ENCODE data around the gene FLYWCH1. TPM values are rescaled to one million over a fixed set of nuclear protein-coding genes. Genes with fewer than 3 reads are reported as not detected.

FLYWCH1 gene
- total RNA-seq, 6 experiments from 2014 or later: 30.3 to 34.9 (median 33.7) TPM

GRCh38 chr16:2996298-2996697 is 84.6 kb downstream of the FLYWCH1 start:
- H3K27ac Mint-ChIP-seq: no peak overlapping the region
- H3K9me3 Mint-ChIP-seq: no peaks in the 10 kb centered on the region
- H3K4me3 Mint-ChIP-seq: no peak overlapping the region
- H3K27me3 Mint-ChIP-seq (ENCODE audit: insufficient read depth): peaks cover 18% of the 10 kb centered on the region
- DNase-seq: no peak
- H3K36me3 Mint-ChIP-seq (ENCODE audit: low read depth): no peaks in the 10 kb centered on the region
- no peak for TF ChIP-seq CTCF (IDR thresholded peaks at IDR 0.05)
- no peaks in the 10 kb centered on the region for H3K4me1 Mint-ChIP-seq (ENCODE audit: low read depth)

- H3K27me3 Mint-ChIP-seq (ENCODE audit: insufficient read depth): peaks cover 14% of the 10 kb centered on the region
- no peak overlapping the region for H3K4me3 Mint-ChIP-seq
- no peak overlapping the region for H3K27ac Mint-ChIP-seq
- no peak for TF ChIP-seq CTCF (IDR thresholded peaks at IDR 0.05)
- no peaks in the 10 kb centered on the region for H3K36me3 Mint-ChIP-seq (ENCODE audit: low read depth)
- no peaks in the 10 kb centered on the region for H3K4me1 Mint-ChIP-seq (ENCODE audit: low read depth)
- no peaks in the 10 kb centered on the region for H3K9me3 Mint-ChIP-seq
- DNase-seq: no peak
Measured at GRCh38 chr16:2999929-3000328, 88.2 kb downstream of the FLYWCH1 start.

GRCh38 chr16:3000540-3000939 is 88.8 kb downstream of the FLYWCH1 start:
- no peak for TF ChIP-seq CTCF (IDR thresholded peaks at IDR 0.05)
- H3K9me3 Mint-ChIP-seq: no peaks in the 10 kb centered on the region
- H3K4me1 Mint-ChIP-seq (ENCODE audit: low read depth): no peaks in the 10 kb centered on the region
- no peaks in the 10 kb centered on the region for H3K36me3 Mint-ChIP-seq (ENCODE audit: low read depth)
- H3K27me3 Mint-ChIP-seq (ENCODE audit: insufficient read depth): peaks cover 12% of the 10 kb centered on the region
- no peak overlapping the region for H3K27ac Mint-ChIP-seq
- no peak for DNase-seq
- H3K4me3 Mint-ChIP-seq: no peak overlapping the region

Other genes with a start within 250 kb of the FLYWCH1 start
- gene KCTD5, start 229.4 kb upstream of the FLYWCH1 start, total RNA-seq (2021; fragmentation: NEBNext Ultra II Directional; extraction: Animal tissue kit (Norgen Biotek cat#: 25700)): 10 to 100 TPM; 27.1 to 30.9 (median 28.8) TPM
- under 1 TPM; 0.17 to 0.43 (median 0.31) TPM for gene PRSS27, start 191.7 kb upstream of the FLYWCH1 start, total RNA-seq (2021; fragmentation: NEBNext Ultra II Directional; extraction: Animal tissue kit (Norgen Biotek cat#: 25700))
- gene SRRM2, start 159.3 kb upstream of the FLYWCH1 start, total RNA-seq (2021; fragmentation: NEBNext Ultra II Directional; extraction: Animal tissue kit (Norgen Biotek cat#: 25700)): 100 to 1,000 TPM; 223 to 317 (median 269) TPM
- gene ELOB, start 134.7 kb upstream of the FLYWCH1 start, total RNA-seq (2021; fragmentation: NEBNext Ultra II Directional; extraction: Animal tissue kit (Norgen Biotek cat#: 25700)): 100 to 1,000 TPM; 329 to 403 (median 352) TPM
- gene PRSS33, start 124.4 kb upstream of the FLYWCH1 start, total RNA-seq (2021; fragmentation: NEBNext Ultra II Directional; extraction: Animal tissue kit (Norgen Biotek cat#: 25700)): not detected
- not detected for gene PRSS41, start 113.5 kb upstream of the FLYWCH1 start, total RNA-seq (2021; fragmentation: NEBNext Ultra II Directional; extraction: Animal tissue kit (Norgen Biotek cat#: 25700))
- gene PRSS21, start 94.7 kb upstream of the FLYWCH1 start, total RNA-seq (2021; fragmentation: NEBNext Ultra II Directional; extraction: Animal tissue kit (Norgen Biotek cat#: 25700)): not detected
- under 1 TPM in 4 of 6 experiments, not detected in 2; 0.41 to 0.68 (median 0.46) TPM for gene ZG16B, start 81.6 kb upstream of the FLYWCH1 start, total RNA-seq (2021; fragmentation: NEBNext Ultra II Directional; extraction: Animal tissue kit (Norgen Biotek cat#: 25700))
- gene PRSS22, start 53.8 kb upstream of the FLYWCH1 start, total RNA-seq (2021; fragmentation: NEBNext Ultra II Directional; extraction: Animal tissue kit (Norgen Biotek cat#: 25700)): not detected
- 10 to 100 TPM; 24.5 to 29.3 (median 26.1) TPM for gene FLYWCH2, start 28.7 kb upstream of the FLYWCH1 start, total RNA-seq (2021; fragmentation: NEBNext Ultra II Directional; extraction: Animal tissue kit (Norgen Biotek cat#: 25700))
- not detected for gene KREMEN2, start 52.3 kb downstream of the FLYWCH1 start, total RNA-seq (2021; fragmentation: NEBNext Ultra II Directional; extraction: Animal tissue kit (Norgen Biotek cat#: 25700))
- gene PAQR4, start 57.4 kb downstream of the FLYWCH1 start, total RNA-seq (2021; fragmentation: NEBNext Ultra II Directional; extraction: Animal tissue kit (Norgen Biotek cat#: 25700)): 10 to 100 TPM in 5 of 6 experiments, 1 to 10 TPM in 1; 5.7 to 16.5 (median 13.7) TPM
- 10 to 100 TPM; 21.1 to 40.8 (median 36.7) TPM for gene PKMYT1, start 68.5 kb downstream of the FLYWCH1 start, total RNA-seq (2021; fragmentation: NEBNext Ultra II Directional; extraction: Animal tissue kit (Norgen Biotek cat#: 25700))
- not detected for gene CLDN9, start 101.0 kb downstream of the FLYWCH1 start, total RNA-seq (2021; fragmentation: NEBNext Ultra II Directional; extraction: Animal tissue kit (Norgen Biotek cat#: 25700))
- gene CLDN6, start 106.3 kb downstream of the FLYWCH1 start, total RNA-seq (2021; fragmentation: NEBNext Ultra II Directional; extraction: Animal tissue kit (Norgen Biotek cat#: 25700)): under 1 TPM in 1 of 6 experiments, not detected in 5; 0.21 TPM
- 100 to 1,000 TPM; 392 to 451 (median 429) TPM for gene TNFRSF12A, start 108.4 kb downstream of the FLYWCH1 start, total RNA-seq (2021; fragmentation: NEBNext Ultra II Directional; extraction: Animal tissue kit (Norgen Biotek cat#: 25700))
- gene HCFC1R1, start 112.0 kb downstream of the FLYWCH1 start, total RNA-seq (2021; fragmentation: NEBNext Ultra II Directional; extraction: Animal tissue kit (Norgen Biotek cat#: 25700)): 10 to 100 TPM; 54.6 to 90.3 (median 83.2) TPM
- 10 to 100 TPM; 18.2 to 21.6 (median 19.9) TPM for gene THOC6, start 112.1 kb downstream of the FLYWCH1 start, total RNA-seq (2021; fragmentation: NEBNext Ultra II Directional; extraction: Animal tissue kit (Norgen Biotek cat#: 25700))
- not detected for gene BICDL2, start 125.0 kb downstream of the FLYWCH1 start, total RNA-seq (2021; fragmentation: NEBNext Ultra II Directional; extraction: Animal tissue kit (Norgen Biotek cat#: 25700))
- under 1 TPM in 3 of 6 experiments, not detected in 3; 0.05 to 0.17 (median 0.07) TPM for gene MMP25, start 134.6 kb downstream of the FLYWCH1 start, total RNA-seq (2021; fragmentation: NEBNext Ultra II Directional; extraction: Animal tissue kit (Norgen Biotek cat#: 25700))
- 1 to 10 TPM in 5 of 6 experiments, under 1 TPM in 1; 1.00 to 2.3 (median 1.7) TPM for gene IL32, start 153.7 kb downstream of the FLYWCH1 start, total RNA-seq (2021; fragmentation: NEBNext Ultra II Directional; extraction: Animal tissue kit (Norgen Biotek cat#: 25700))
- not detected for gene ZSCAN10, start 187.4 kb downstream of the FLYWCH1 start, total RNA-seq (2021; fragmentation: NEBNext Ultra II Directional; extraction: Animal tissue kit (Norgen Biotek cat#: 25700))
- 10 to 100 TPM in 2 of 6 experiments, 1 to 10 TPM in 4; 7.6 to 10.2 (median 9.5) TPM for gene ZNF205, start 200.7 kb downstream of the FLYWCH1 start, total RNA-seq (2021; fragmentation: NEBNext Ultra II Directional; extraction: Animal tissue kit (Norgen Biotek cat#: 25700))
- 1 to 10 TPM; 5.9 to 7.3 (median 6.9) TPM for gene ZNF213, start 223.1 kb downstream of the FLYWCH1 start, total RNA-seq (2021; fragmentation: NEBNext Ultra II Directional; extraction: Animal tissue kit (Norgen Biotek cat#: 25700))

All from HFFc6 (cell line).